HG02970 (cell line): ENCODE data around the gene PROZ.
"Not testable (repeated sequence)": the region's sequence is repeated elsewhere in the genome, so short reads cannot be mapped to it uniquely, and the experiment has no call there.

Experiments
- ATAC-seq: cut with Tn5 transposase; IDR thresholded peaks from one replicate; pipeline ENCODE4 v1.9.1; 2021; ENCODE audit warnings: mild to moderate bottlenecking, moderate library complexity, moderate number of reproducible peaks; ENCODE audit not compliant: unreplicated experiment, low FRiP score

Gene PROZ, protein sequence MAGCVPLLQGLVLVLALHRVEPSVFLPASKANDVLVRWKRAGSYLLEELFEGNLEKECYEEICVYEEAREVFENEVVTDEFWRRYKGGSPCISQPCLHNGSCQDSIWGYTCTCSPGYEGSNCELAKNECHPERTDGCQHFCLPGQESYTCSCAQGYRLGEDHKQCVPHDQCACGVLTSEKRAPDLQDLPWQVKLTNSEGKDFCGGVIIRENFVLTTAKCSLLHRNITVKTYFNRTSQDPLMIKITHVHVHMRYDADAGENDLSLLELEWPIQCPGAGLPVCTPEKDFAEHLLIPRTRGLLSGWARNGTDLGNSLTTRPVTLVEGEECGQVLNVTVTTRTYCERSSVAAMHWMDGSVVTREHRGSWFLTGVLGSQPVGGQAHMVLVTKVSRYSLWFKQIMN

DNA sequence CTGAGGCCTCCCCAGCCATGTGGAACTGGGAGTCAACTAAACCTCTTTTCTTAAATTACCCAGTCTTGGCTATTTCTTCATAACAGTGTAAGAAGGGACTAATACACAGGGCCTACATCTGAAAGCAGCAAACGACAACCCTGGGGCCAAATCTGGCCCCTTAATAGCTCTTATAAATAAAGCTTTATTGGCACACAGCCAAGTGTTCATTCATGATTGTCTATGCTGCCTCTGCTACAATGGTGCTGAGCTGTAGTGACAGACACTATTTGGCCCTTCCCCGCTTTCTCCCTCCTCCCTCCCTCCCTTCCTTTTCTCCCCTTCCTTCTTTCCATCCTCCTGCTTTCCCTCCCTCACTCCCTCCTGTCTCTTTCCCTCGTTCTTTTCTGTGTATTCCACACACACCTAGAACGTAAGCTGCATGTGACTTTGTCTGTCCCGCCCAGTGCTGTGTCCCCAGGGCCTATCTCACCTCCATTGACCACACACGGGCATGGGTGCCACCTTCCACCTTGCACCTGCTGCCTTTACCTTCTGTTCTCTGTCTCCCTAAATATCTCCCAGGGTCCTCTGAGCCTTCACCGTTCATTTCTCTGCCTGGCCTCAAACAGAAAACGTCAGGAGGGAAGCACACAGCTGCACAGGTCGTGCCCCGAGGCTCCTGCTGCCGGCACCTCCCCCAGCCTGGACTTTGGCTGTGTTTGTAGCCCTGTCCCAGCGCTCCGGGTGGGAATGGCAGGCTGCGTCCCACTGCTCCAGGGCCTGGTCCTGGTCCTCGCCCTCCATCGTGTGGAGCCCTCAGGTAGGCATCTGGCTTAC lies at the start of gene PROZ:
PROZ (plus strand) TSS at position 720 of the 819 bp plus-strand sequence; CDS start at position 733, 13 bp downstream.
- no peak for ATAC-seq

DNA sequence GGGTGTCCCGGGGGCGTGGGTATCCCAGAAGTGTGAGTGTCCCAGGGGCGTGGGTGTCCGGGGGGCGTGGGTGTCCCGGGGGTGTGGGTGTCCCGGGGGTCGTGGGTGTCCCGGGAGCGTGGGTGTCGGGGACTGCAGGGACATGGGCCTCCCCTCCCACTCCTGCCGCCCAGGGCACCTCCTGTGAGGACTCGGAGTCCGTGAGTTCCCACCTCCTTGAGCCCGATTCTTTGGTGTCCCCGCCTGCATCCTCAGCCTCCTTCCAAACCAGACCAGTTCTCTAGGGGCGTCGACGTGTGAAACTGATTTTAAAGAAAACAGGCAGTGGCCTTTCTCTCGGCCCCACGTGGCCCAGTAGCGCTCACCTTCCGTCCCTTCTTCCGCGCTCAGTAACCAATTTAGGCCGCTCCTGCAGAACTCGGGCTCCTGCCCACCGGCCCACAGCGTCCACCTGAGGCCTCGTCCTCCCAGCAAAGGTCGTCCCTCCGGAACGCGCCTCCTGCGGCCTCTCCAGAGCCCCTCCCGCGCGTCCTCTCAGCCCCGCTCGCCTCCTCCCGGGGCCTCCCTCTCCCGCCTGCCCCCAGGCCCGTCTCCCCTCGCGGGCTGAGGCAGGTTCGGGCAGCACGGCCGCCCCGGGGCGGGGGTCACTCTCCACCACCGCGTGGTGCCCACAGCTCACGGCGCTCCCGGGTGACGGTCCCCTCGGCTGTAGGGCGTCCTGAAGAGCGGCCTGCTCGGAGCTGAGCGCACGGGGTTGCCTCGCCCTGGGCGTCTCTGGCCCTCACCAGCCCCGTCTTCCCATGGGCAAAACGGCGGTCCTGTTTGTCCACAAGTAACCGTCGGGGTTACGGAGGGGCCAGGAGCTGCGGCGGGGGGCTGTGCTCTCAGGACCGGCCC lies 49.0 kb upstream of the PROZ start:
- ATAC-seq, result no peak

- no peak for ATAC-seq
Measured at GRCh38 chr13:113110048-113110851, 48.2 kb upstream of the PROZ start.

- ATAC-seq, result no peak
Measured at GRCh38 chr13:113110852-113111315, 47.6 kb upstream of the PROZ start.

GRCh38 chr13:113111821-113112220 lies 46.6 kb upstream of the PROZ start:
- not testable (repeated sequence) for ATAC-seq

DNA sequence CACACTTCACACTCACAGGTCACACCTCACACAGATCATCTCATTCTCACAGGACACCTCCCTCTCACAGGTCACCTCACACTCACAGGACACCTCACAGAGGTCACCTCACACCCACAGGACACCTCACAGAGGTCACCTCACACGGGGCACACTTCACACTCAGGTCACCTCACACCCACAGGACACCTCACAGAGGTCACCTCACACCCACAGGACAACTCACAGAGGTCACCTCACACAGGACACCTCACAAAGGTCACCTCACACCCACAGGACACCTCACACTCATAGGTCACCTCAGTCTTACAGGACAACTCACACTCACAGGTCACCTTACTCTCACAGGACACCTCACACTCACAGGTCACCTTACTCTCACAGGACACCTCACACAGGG lies 46.0 kb upstream of the PROZ start:
- not testable (repeated sequence) for ATAC-seq

DNA sequence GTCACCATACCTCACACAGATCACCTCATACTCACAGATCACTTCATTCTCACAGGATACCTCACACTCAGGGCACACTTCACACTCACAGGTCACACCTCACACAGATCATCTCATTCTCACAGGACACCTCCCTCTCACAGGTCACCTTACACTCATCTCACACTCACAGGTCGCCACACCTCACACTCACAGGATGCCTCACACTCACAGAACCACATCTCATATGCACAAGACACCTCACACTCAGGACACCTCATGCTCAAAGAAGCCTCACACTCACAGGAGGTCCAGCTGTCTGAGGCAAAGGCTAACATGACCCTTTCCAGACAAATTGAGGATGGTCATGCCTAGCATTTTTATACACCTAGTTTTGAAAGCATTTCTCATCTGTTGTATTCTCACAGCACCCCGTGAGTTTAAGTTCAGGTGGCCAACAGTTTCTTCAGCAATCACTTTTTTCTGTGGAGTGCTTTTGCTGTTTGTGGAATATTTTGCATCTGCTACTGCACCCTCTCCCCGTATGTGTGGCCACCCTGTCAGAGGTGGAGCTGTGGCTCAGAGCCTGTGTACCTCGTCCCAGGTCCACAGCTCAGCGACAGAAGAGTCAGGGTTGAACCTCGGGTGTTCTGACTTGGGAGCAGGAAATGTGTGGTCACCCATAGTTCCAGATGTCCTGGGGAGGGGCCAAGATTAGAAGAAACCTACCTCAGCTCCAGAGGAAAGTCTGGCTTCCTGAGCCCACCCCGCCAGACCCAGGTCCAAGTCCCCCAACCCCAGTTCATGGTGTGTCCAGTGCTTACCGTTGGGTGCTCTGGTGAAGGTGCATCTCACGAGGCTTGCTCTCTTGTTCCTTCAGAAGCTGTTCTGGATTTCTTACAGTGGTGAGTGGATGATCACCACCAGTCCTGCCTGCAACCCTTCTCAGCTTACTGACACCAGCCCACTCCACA lies 45.3 kb upstream of the PROZ start:
- ATAC-seq, result no peak

GRCh38 chr13:113113846-113114271 lies 44.6 kb upstream of the PROZ start:
- no peak for ATAC-seq

DNA sequence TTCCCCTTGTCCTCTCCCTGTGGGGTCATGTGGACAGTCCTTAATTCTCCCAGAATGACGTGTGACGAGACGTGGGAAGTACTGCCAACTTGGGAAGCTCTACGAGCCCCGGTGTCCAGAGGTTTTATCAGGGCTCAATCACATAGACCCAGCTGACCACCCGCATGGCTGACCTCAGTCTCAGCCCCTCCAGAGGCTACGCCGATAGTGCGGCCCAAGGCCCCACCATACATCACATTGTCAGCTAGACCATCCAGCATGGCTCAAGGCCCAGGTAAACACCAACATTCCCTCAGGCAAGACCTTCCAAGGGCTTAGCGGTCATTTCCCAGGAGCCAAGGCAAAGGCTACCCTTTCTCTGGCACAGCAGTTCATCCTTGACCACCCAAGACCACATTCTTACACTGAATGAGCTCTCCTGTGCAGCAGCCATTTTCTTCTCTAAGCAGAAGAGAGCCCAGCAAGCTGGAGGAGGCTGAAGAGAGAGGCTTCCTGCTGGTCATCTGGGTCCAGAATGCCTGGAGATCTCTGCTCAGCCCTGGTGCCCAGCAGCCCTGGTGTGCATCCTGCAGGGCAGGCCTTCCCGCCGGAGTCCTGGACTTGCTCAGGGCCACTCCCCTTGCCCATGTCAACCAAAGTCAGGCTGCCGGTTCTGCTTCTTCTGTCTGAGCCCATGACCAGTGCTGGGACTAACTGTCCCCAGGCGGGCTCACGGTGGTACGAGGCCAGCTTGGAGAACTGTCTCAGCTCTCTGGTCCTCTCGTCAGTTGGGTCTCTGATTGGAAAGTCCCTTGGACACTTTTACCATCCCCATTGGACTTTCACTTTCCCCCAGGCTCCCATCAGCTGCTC lies 43.7 kb upstream of the PROZ start:
- ATAC-seq, result no peak

DNA sequence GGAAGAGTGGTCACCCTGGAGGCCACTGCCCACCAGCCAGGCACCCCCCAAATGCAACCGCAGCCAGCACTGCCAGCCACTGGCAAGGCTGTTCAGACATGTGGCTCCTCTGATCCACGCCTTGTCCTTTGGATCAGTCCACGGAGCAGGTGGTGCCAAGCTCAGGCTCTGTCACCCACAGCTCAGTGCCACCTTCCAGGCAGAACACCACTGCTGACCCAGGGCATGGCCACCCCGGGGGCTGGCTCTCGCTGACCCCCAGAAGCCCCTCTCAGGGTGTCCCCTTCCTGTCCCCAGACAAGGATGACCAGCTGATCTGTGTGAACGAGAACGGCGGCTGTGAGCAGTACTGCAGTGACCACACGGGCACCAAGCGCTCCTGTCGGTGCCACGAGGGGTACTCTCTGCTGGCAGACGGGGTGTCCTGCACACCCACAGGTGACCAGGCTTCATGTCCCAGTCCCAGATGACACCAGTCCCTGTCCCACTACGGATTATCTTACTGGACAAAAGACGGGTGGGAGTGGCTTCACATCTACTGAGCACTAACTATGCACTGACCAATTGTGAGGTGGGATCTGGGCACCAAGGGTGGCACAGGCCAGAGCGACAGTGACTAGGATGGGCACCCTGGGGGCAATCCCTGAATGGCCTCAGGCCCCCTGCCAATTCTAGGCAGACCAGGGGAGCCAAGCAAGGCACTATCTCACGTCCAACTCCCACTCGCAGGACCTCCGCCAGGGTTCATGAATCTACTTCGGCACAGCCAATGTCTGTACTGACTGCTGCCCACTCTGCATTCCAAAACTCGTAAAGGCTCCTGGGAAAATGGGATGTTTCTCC lies 42.9 kb upstream of the PROZ start:
- ATAC-seq, result no peak

DNA sequence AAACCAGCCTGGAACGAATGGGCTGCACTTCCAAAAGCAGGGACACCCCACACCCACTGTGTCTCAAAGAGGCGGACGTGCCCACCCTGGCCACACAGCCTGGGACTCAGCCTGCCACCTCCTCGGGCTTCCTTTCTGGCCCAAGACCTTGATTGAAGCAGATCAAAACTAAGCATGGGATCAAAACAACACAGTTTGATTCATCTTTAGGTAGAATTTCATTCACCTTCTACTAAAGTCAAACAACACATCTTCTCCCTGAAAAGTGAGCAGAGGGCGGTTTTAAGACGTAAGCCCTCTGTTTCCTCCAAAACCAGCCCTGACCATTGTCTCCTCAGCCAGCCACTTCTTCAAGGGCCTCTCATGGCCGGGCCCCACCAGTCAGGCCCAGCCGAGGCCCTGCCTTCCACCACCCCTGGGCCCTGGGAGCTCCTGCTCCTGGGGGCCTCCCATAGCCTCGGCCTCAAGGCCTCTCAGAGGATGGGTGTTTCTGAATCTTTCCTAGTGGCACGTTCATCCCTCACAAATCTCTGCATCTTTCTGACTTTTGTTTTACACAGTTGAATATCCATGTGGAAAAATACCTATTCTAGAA lies 42.1 kb upstream of the PROZ start:
- ATAC-seq, result no peak

DNA sequence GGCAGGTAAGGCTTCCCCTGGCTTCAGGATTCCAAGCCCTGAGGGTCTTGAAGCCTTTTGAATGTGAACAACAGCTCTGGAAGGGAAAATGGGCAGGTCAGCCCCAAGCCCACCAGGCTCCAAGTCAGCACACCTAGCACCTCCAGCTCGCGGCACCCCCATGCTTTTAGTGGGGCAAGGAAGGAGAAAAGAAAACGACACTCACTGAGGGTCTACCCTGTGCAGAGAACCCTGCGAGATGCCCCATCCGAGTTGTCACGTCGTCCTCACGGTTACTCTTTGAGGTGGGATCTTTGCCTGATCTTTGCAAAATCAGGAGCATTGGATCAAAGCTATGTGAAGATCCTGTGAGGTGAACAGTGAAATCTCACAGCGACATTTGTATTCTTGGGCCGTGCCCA lies 41.6 kb upstream of the PROZ start:
- ATAC-seq, result no peak

DNA sequence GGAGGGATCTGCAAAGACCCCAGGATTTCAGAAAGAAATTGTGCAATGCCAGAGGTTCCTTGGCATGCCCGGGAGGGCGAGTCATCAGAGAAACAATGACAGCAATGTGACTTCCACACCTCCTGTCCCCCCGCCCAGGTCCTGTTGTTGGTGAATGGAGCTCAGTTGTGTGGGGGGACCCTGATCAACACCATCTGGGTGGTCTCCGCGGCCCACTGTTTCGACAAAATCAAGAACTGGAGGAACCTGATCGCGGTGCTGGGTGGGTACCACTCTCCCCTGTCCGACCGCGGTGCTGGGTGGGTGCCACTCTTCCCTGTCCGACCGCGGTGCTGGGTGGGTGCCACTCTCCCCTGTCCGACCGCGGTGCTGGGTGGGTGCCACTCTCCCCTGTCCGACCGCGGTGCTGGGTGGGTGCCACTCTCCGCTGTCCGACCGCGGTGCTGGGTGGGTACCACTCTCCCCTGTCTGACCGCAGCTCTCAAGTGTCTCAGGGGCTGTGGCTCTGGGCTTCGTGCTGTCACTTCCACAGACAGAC lies 41.0 kb upstream of the PROZ start:
- ATAC-seq, result no peak

DNA sequence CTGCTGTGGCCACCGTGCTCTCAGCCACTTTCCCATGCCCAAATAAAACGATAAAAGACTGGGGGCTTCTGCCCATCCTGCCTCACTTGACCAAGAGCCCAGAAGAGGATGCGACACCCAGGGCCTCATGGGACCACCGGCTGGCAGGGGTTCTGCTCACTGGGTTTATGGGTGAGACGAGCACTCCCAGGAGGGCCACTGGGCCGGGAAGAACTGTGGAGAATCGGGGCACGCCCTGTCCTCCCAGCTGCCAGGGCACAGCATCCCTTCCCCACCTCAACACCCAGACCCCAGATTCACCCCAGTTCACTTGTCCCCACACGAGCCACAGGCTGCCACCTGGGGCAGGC lies 40.6 kb upstream of the PROZ start:
- no peak for ATAC-seq

DNA sequence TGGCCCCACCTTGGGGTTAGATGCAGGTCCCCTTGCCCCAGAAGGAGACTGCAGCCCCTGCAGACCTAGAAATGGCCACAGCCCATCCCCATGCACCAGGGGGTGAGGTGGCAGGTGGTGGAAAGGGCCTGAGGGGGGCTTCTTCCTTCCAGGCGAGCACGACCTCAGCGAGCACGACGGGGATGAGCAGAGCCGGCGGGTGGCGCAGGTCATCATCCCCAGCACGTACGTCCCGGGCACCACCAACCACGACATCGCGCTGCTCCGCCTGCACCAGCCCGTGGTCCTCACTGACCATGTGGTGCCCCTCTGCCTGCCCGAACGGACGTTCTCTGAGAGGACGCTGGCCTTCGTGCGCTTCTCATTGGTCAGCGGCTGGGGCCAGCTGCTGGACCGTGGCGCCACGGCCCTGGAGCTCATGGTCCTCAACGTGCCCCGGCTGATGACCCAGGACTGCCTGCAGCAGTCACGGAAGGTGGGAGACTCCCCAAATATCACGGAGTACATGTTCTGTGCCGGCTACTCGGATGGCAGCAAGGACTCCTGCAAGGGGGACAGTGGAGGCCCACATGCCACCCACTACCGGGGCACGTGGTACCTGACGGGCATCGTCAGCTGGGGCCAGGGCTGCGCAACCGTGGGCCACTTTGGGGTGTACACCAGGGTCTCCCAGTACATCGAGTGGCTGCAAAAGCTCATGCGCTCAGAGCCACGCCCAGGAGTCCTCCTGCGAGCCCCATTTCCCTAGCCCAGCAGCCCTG lies 40.0 kb upstream of the PROZ start:
- ATAC-seq, result no peak
